K562 (cell line): ENCODE measurements around the gene PNPLA8. TPM values are rescaled to one million over a fixed set of nuclear protein-coding genes. Genes with fewer than 3 reads are reported as not detected.

Source experiments
- ATAC-seq: fragments of 200-7000 bp; cut with Tn5 transposase; 3 replicates; pipeline ENCODE4 v1.9.1; 2020; ENCODE audit warnings: moderate library complexity
- BruUV-seq: library from RNA; stranded (reverse); fragments of 400-500 nt; replicated peaks from 2 replicates; lab custom pipeline; 2021; lab: Mats Ljungman, UMichigan
- CTCF ChIA-PET: fragments of 300-600 bp; formaldehyde crosslinking; extraction: SDS; loops from one replicate; lab custom pipeline; 2021; ENCODE audit warnings: low intra/inter-chr PET ratio; lab: Yijun Ruan, JAX
- POLR2A ChIA-PET: fragments of 300-600, 350-650 bp; sonication (Branson Sonifier 250); formaldehyde crosslinking; extraction: SDS; loops from one replicate; lab custom pipeline; 2021; ENCODE audit warnings: antibody characterized with exemption, inconsistent platforms; lab: Yijun Ruan, JAX
- DNase-seq, 4 experiments: peaks; one replicate each; pipeline versions ENCODE4 v3.0.0 to v3.0.0-alpha.2; 2011 to 2018; ENCODE audit warnings: low spot score in 3 of 4, mixed read lengths in 3 of 4; ENCODE audit errors: extremely low read depth in 1 of 4
- FAIRE-seq: peaks from 2 replicates; lab custom pipeline; 2011; peaks lifted over from hg19 to GRCh38; lab: Jason Lieb, UNC
- H2AFZ ChIP-seq: 2 replicates; pipeline ENCODE4 v1.6.0; 2011; ENCODE audit warnings: low read depth, low read length, control low read depth, inconsistent platforms
- H3K27ac ChIP-seq: fragments of 200-600 bp; 3 replicates; pipeline ENCODE4 v1.8.0; 2011; ENCODE audit warnings: low read depth, mild to moderate bottlenecking, control low read depth, inconsistent platforms, low read length, moderate library complexity, mixed read lengths; ENCODE audit errors: extremely low read depth
- H3K27me3 ChIP-seq, 2 experiments: fragments of 300-600 bp in 1 of 2; 2 replicates in 1 of 2; 3 replicates in 1 of 2; pipeline versions ENCODE4 v1.6.0 to v1.8.0; 2011; ENCODE audit warnings: inconsistent platforms in 2 of 2, low read length in 2 of 2, mild to moderate bottlenecking in 1 of 2, mixed read lengths in 1 of 2, moderate library complexity in 1 of 2; ENCODE audit not compliant: control insufficient read depth in 2 of 2, insufficient read depth in 2 of 2
- H3K36me3 ChIP-seq: fragments of 300-600 bp; 3 replicates; pipeline ENCODE4 v1.8.0; 2011; ENCODE audit warnings: mild to moderate bottlenecking, low read length, inconsistent platforms; ENCODE audit not compliant: control insufficient read depth, insufficient read depth
- H3K4me1 ChIP-seq, 2 experiments: fragments of 200-600 bp in 1 of 2; replicated peaks in 1 of 2; 2 replicates in 1 of 2; 3 replicates in 1 of 2; pipeline versions ENCODE4 v1.5.1 to v1.8.0; 2011; ENCODE audit warnings: inconsistent platforms in 2 of 2, low read length in 2 of 2, mild to moderate bottlenecking in 1 of 2, mixed read lengths in 1 of 2, moderate library complexity in 1 of 2; ENCODE audit not compliant: control insufficient read depth in 2 of 2, insufficient read depth in 2 of 2
- H3K4me2 ChIP-seq: 2 replicates; pipeline ENCODE4 v1.6.1; 2011; ENCODE audit warnings: low read length, control low read depth, inconsistent platforms, mixed read lengths; ENCODE audit not compliant: insufficient read depth
- H3K4me3 ChIP-seq: fragments of 200-600 bp; sonication (generic), shearing (Covaris generic); 2 replicates; pipeline ENCODE4 v1.5.1; 2016; ENCODE audit warnings: control low read depth, inconsistent platforms
- H3K79me2 ChIP-seq: fragments of 200-600 bp; 3 replicates; pipeline ENCODE4 v1.8.0; 2011; ENCODE audit warnings: low read length, inconsistent platforms; ENCODE audit not compliant: control insufficient read depth, insufficient read depth
- H3K9ac ChIP-seq, 2 experiments: 2 replicates each; pipeline versions ENCODE4 v1.6.0 to v1.6.1; 2011; ENCODE audit warnings: low read depth in 2 of 2, low read length in 2 of 2, control low read depth in 1 of 2, inconsistent platforms in 1 of 2, mild to moderate bottlenecking in 1 of 2, mixed read lengths in 1 of 2; ENCODE audit not compliant: insufficient read depth in 1 of 2
- H3K9me1 ChIP-seq: one replicate; pipeline ENCODE4 v1.6.0; 2011; ENCODE audit warnings: inconsistent platforms, mild to moderate bottlenecking, low read length, moderate library complexity; ENCODE audit not compliant: control insufficient read depth, insufficient read depth
- H3K9me3 ChIP-seq: replicated peaks from 2 replicates; pipeline ENCODE4 v1.5.1; 2011; ENCODE audit warnings: low read depth, low read length, inconsistent platforms; ENCODE audit not compliant: control insufficient read depth, insufficient read depth
- H4K20me1 ChIP-seq: replicated peaks from 2 replicates; pipeline ENCODE4 v1.6.1; 2011; ENCODE audit warnings: low read length, inconsistent platforms, mixed read lengths; ENCODE audit not compliant: control insufficient read depth, insufficient read depth
- DDX20 ChIP-seq: fragments of 450-650 bp; IDR thresholded peaks from 2 replicates; pipeline ENCODE4 v1.6.1; 2016; ENCODE audit warnings: missing genetic modification characterization, low read depth, mild to moderate bottlenecking, missing compliant biosample characterization, moderate library complexity
- STAT6 ChIP-seq: sonication (generic); formaldehyde crosslinking; IDR thresholded peaks from 2 replicates; pipeline ENCODE4 v1.8.1; 2023; ENCODE audit warnings: mild to moderate bottlenecking, missing genetic modification reagents
- ZKSCAN1 ChIP-seq: fragments of 150-350 bp; IDR thresholded peaks from 2 replicates; pipeline ENCODE4 v1.6.1; 2016; ENCODE audit warnings: low read depth, low read length
- ZNF707 ChIP-seq: fragments of 250-450 bp; sonication (Bioruptor Pico); conservative IDR thresholded peaks from 2 replicates; pipeline ENCODE4 v1.8.0; 2022; ENCODE audit warnings: inconsistent platforms, mild to moderate bottlenecking, moderate library complexity
- WGBS: fragments of 100-300 bp; shearing (Covaris generic); methylation state at CpG from one replicate; pipeline ENCODE4 v1.1.6; 2016; ENCODE audit warnings: low coverage, mixed read lengths; ENCODE audit not compliant: insufficient coverage; ENCODE audit errors: missing lambda C conversion rate; 5-methylcytosine and 5-hydroxymethylcytosine counted together
- in situ Hi-C: fragments of 300-500 bp; cut with MboI; formaldehyde crosslinking; loops from 4 replicates; pipeline ENCODE4 v1.15.0; 2018; ENCODE audit warnings: inconsistent platforms, mixed read lengths
- intact Hi-C: fragments of 100-400 bp; cut with micrococcal nuclease; formaldehyde crosslinking; loops from 2 replicates; pipeline ENCODE4 v1.14.2; 2022
- polyA plus RNA-seq, 8 experiments: library from polyadenylated mRNA; depleted of rRNA in 4 of 8; stranded (reverse) in 5 of 8; unstranded in 3 of 8; fragments of >200 nt; fragmentation: Nextera tagmentation in 2 of 8; fragmentation: Illumina TruSeq in 1 of 8; extraction: Ambion mirVana in 2 of 8; extraction: Trizol in 1 of 8; gene quantifications; 2 replicates each; pipeline versions ENCODE4 v1.2.1 to v1.2.3, GENCODE V29; 2011 to 2014; ENCODE audit warnings: inconsistent platforms in 1 of 8, missing spikeins in 1 of 8
- total RNA-seq, 7 experiments: library from RNA; depleted of rRNA in 6 of 7; stranded (reverse); fragments of >200 nt in 6 of 7; fragmentation: Illumina TruSeq in 2 of 7; extraction: Trizol in 2 of 7; gene quantifications; 2 replicates each; pipeline versions ENCODE4 v1.2.1 to v1.2.3, GENCODE V29; 2011 to 2021; ENCODE audit warnings: low replicate concordance in 1 of 7

Gene PNPLA8
- total and polyA plus RNA-seq, 9 of the 15 experiments (the other 6 are each of a cell fraction or from before 2014, with no cell fraction given): 12.8 to 27.6 (median 16.3) TPM

- ChIA-PET CTCF (no interaction called here), POLR2A (interaction anchor here (0.6 to 1.8 kb wide), 3 partner anchors 12 to 469 kb away, joined by 3 to 4 read pairs (median 3); no protein-coding TSS in a partner anchor)
- WGBS: 3% methylated on average over 4 of the region's 4 CpGs
- Histone ChIP-seq H3K9me3 (no peaks in the 10 kb centered on the region), H3K27me3 (peaks cover under 1 to 7% of the 10 kb centered on the region in 2 experiments; a peak in 3 of 5 replicates), H3K9me1 (no peaks in the 10 kb centered on the region), H3K4me2 (no peak overlapping the region), H3K27ac (no peak overlapping the region), H4K20me1 (no peaks in the 10 kb centered on the region), H3K4me1 (no peaks in the 10 kb centered on the region; a peak in 1 of 5 replicates), H3K79me2 (no peaks in the 10 kb centered on the region), H3K36me3 (no peaks in the 10 kb centered on the region), H2AFZ (no peak overlapping the region), H3K9ac (no peak overlapping the region), H3K4me3 (no peak overlapping the region)
- peak; percentile 29; the same call in 1 of the 3 replicates for ATAC-seq
- DNase-seq: no peak
- in situ Hi-C loops (no loop called here), intact Hi-C loops (no loop called here)
- no TSS peak for BruUV-seq
- TF ChIP-seq STAT6 (CRISPR knock-in tag) (no peak), DDX20 (tag) (no peak), ZKSCAN1 (no peak), ZNF707 (CRISPR knock-in tag) (peak; percentile 65)
- FAIRE-seq: no peak
Measured at GRCh38 chr7:108424013-108424412, 101.9 kb downstream of the PNPLA8 start.
